H1 (cell line): ENCODE measurements around the gene SLC25A24. TPM values are rescaled to one million over a fixed set of nuclear protein-coding genes. Genes with fewer than 3 reads are reported as not detected.

Experiments
- CTCF ChIA-PET: fragments of 300-600 bp; sonication (Branson Sonifier 250); formaldehyde crosslinking; loops from one replicate; lab custom pipeline; 2021; ENCODE audit not compliant: partially characterized antibody; lab: Charles Lee
- POLR2A ChIA-PET: fragments of 300-600 bp; sonication (Branson Sonifier 250); formaldehyde crosslinking; loops from one replicate; lab custom pipeline; 2021; ENCODE audit warnings: inconsistent platforms; ENCODE audit not compliant: partially characterized antibody; lab: Charles Lee
- DNase-seq, 2 experiments: peaks; one replicate each; pipeline versions ENCODE4 v3.0.0 to v3.0.0-alpha.2; 2010 to 2022; ENCODE audit warnings: low spot score in 2 of 2, low read depth in 1 of 2, mixed read lengths in 1 of 2
- FAIRE-seq: peaks from 2 replicates; lab custom pipeline; 2011; peaks lifted over from hg19 to GRCh38; lab: Jason Lieb, UNC
- H2AFZ ChIP-seq: 2 replicates; pipeline ENCODE4 v1.8.1; 2012; ENCODE audit warnings: low read length, inconsistent platforms
- H2AK5ac ChIP-seq: 2 replicates; pipeline ENCODE4 v1.6.1; 2013; ENCODE audit warnings: low read depth, low read length
- H2BK120ac ChIP-seq: replicated peaks from 2 replicates; pipeline ENCODE3; 2013; ENCODE audit warnings: low read depth, low read length, inconsistent platforms
- H2BK12ac ChIP-seq: 2 replicates; pipeline ENCODE4 v1.6.1; 2013; ENCODE audit warnings: low read depth, low read length
- H2BK15ac ChIP-seq: 2 replicates; pipeline ENCODE4 v1.6.1; 2013; ENCODE audit warnings: low read length
- H2BK20ac ChIP-seq: 2 replicates; pipeline ENCODE4 v1.6.1; 2013; ENCODE audit warnings: low read length
- H2BK5ac ChIP-seq: 2 replicates; pipeline ENCODE4 v1.6.1; 2013; ENCODE audit warnings: low read depth, low read length
- H3K14ac ChIP-seq: 2 replicates; pipeline ENCODE4 v1.6.1; 2013; ENCODE audit warnings: inconsistent platforms; ENCODE audit not compliant: insufficient read length
- H3K18ac ChIP-seq: 2 replicates; pipeline ENCODE4 v1.6.1; 2013; ENCODE audit warnings: low read length; ENCODE audit errors: extremely low read depth
- H3K23ac ChIP-seq: 2 replicates; pipeline ENCODE4 v1.6.1; 2013; ENCODE audit warnings: inconsistent platforms; ENCODE audit not compliant: insufficient read length
- H3K23me2 ChIP-seq: 2 replicates; pipeline ENCODE4 v1.6.1; 2013; ENCODE audit warnings: low read depth, low read length
- H3K27ac ChIP-seq: 2 replicates; pipeline ENCODE4 v1.6.1; 2011; ENCODE audit warnings: low read depth, low read length, inconsistent platforms
- H3K27me3 ChIP-seq, 4 experiments: replicated peaks in 1 of 4; 1 replicate in 1 of 4; 2 replicates in 3 of 4; pipeline versions ENCODE4 v1.6.1 to v1.8.1; 2011 to 2013; ENCODE audit warnings: low read length in 3 of 4, mild to moderate bottlenecking in 3 of 4, inconsistent platforms in 2 of 4, mixed read lengths in 2 of 4, moderate library complexity in 1 of 4; ENCODE audit not compliant: control insufficient read depth in 3 of 4, insufficient read depth in 3 of 4; ENCODE audit errors: extremely low read depth in 1 of 4
- H3K36me3 ChIP-seq, 4 experiments: 2 replicates each; pipeline versions ENCODE4 v1.6.1 to v1.8.1; 2011 to 2013; ENCODE audit warnings: mild to moderate bottlenecking in 4 of 4, low read length in 3 of 4, moderate library complexity in 2 of 4, control low read depth in 1 of 4, inconsistent platforms in 1 of 4; ENCODE audit not compliant: insufficient read depth in 4 of 4, control insufficient read depth in 2 of 4
- H3K4ac ChIP-seq: replicated peaks from 2 replicates; pipeline ENCODE3; 2013; ENCODE audit warnings: low read length, low read depth, mixed read lengths, inconsistent platforms; ENCODE audit not compliant: insufficient read length
- H3K4me1 ChIP-seq, 4 experiments: replicated peaks in 1 of 4; 1 replicate in 1 of 4; 2 replicates in 3 of 4; pipeline versions ENCODE4 v1.6.1 to v1.8.1; 2011 to 2013; ENCODE audit warnings: low read length in 3 of 4, inconsistent platforms in 2 of 4, mixed read lengths in 1 of 4; ENCODE audit not compliant: insufficient read depth in 4 of 4, control insufficient read depth in 3 of 4
- H3K4me2 ChIP-seq, 2 experiments: 2 replicates each; pipeline versions ENCODE4 v1.6.1 to v1.8.1; 2011 to 2013; ENCODE audit warnings: low read depth in 2 of 2, low read length in 2 of 2, control low read depth in 1 of 2, inconsistent platforms in 1 of 2, mild to moderate bottlenecking in 1 of 2; ENCODE audit not compliant: insufficient read depth in 1 of 2
- H3K4me3 ChIP-seq, 4 experiments: fragments of 200-600, 300-600 bp in 1 of 4; sonication (generic), shearing (Covaris generic), sonication (Bioruptor Twin) in 1 of 4; 2 replicates each; pipeline versions ENCODE4 v1.5.1 to v1.8.1; 2011 to 2016; ENCODE audit warnings: low read length in 4 of 4, low read depth in 3 of 4, control low read depth in 2 of 4, inconsistent platforms in 2 of 4, mild to moderate bottlenecking in 2 of 4, mixed read lengths in 1 of 4, moderate library complexity in 1 of 4; ENCODE audit not compliant: insufficient read depth in 2 of 4; ENCODE audit errors: extremely low read depth in 1 of 4
- H3K56ac ChIP-seq: replicated peaks from 2 replicates; pipeline ENCODE3; 2013; ENCODE audit warnings: low read depth, mild to moderate bottlenecking, mixed read lengths, low read length, inconsistent platforms; ENCODE audit not compliant: insufficient read length
- H3K79me1 ChIP-seq: 2 replicates; pipeline ENCODE4 v1.6.1; 2013; ENCODE audit warnings: low read depth, low read length, control low read depth
- H3K79me2 ChIP-seq, 2 experiments: 2 replicates each; pipeline versions ENCODE4 v1.6.1 to v1.8.1; 2012 to 2013; ENCODE audit warnings: low read length in 2 of 2, mild to moderate bottlenecking in 2 of 2, inconsistent platforms in 1 of 2; ENCODE audit not compliant: insufficient read depth in 2 of 2, control insufficient read depth in 1 of 2
- H3K9ac ChIP-seq, 4 experiments: replicated peaks in 1 of 4; 1 replicate in 1 of 4; 2 replicates in 3 of 4; pipeline versions ENCODE4 v1.6.1 to v1.8.1; 2011 to 2013; ENCODE audit warnings: low read depth in 3 of 4, low read length in 3 of 4, control low read depth in 2 of 4, mild to moderate bottlenecking in 2 of 4, moderate library complexity in 2 of 4, inconsistent platforms in 1 of 4; ENCODE audit errors: extremely low read depth in 1 of 4
- H3K9me3 ChIP-seq, 2 experiments: 2 replicates each; pipeline versions ENCODE4 v1.6.1 to v1.8.1; 2012 to 2013; ENCODE audit warnings: mild to moderate bottlenecking in 2 of 2, moderate library complexity in 2 of 2, control low read depth in 1 of 2, inconsistent platforms in 1 of 2, low read depth in 1 of 2, low read length in 1 of 2, mixed read lengths in 1 of 2; ENCODE audit not compliant: insufficient read depth in 2 of 2
- H4K20me1 ChIP-seq, 2 experiments: replicated peaks in 1 of 2; 2 replicates each; pipeline versions ENCODE3 to v1.8.1; 2011 to 2013; ENCODE audit warnings: inconsistent platforms in 2 of 2, low read length in 2 of 2, mild to moderate bottlenecking in 1 of 2; ENCODE audit not compliant: insufficient read depth in 2 of 2, control insufficient read depth in 1 of 2
- H4K5ac ChIP-seq: 2 replicates; pipeline ENCODE4 v1.6.1; 2013; ENCODE audit warnings: low read length, low read depth, mixed read lengths, inconsistent platforms; ENCODE audit not compliant: insufficient read length
- H4K8ac ChIP-seq: 2 replicates; pipeline ENCODE4 v1.8.0; 2013; ENCODE audit warnings: mild to moderate bottlenecking, moderate library complexity, low read length, inconsistent platforms; ENCODE audit not compliant: insufficient read depth; ENCODE audit errors: extremely low read depth
- H4K91ac ChIP-seq: replicated peaks from 2 replicates; pipeline ENCODE3; 2013; ENCODE audit warnings: low read length, mixed read lengths, inconsistent platforms; ENCODE audit not compliant: insufficient read length
- BACH1 ChIP-seq: IDR thresholded peaks from 2 replicates; pipeline ENCODE4 v1.6.1; 2012; ENCODE audit warnings: low read length, improper control_type of control experiment
- CHD1 ChIP-seq: IDR thresholded peaks from 2 replicates; pipeline ENCODE4 v1.6.1; 2012; ENCODE audit warnings: low read depth, low read length, improper control_type of control experiment
- CTBP2 ChIP-seq: IDR thresholded peaks from 2 replicates; pipeline ENCODE4 v1.7.0; 2011; ENCODE audit warnings: borderline replicate concordance, mild to moderate bottlenecking, moderate library complexity, mixed read lengths, low read length; ENCODE audit not compliant: insufficient read depth, insufficient read length
- RAD21 ChIP-seq, 2 experiments: IDR thresholded peaks in 1 of 2; conservative IDR thresholded peaks in 1 of 2; 2 replicates each; pipeline ENCODE4 v1.6.1; 2011; ENCODE audit warnings: low read depth in 2 of 2, low read length in 2 of 2, improper control_type of control experiment in 1 of 2, inconsistent platforms in 1 of 2, mild to moderate bottlenecking in 1 of 2, moderate library complexity in 1 of 2
- SIRT6 ChIP-seq: IDR thresholded peaks from one replicate; pipeline ENCODE4 v1.7.1; 2012; ENCODE audit warnings: low read length, inconsistent platforms
- SUZ12 ChIP-seq: fragments of 200-600 bp; sonication (generic); IDR thresholded peaks from 2 replicates; pipeline ENCODE4 v1.6.1; 2012; ENCODE audit warnings: mild to moderate bottlenecking, inconsistent platforms, low read length, moderate library complexity, mixed read lengths
- USF2 ChIP-seq: IDR thresholded peaks from 2 replicates; pipeline ENCODE4 v1.6.1; 2011; ENCODE audit warnings: low read length, improper control_type of control experiment
- YY1 ChIP-seq: IDR thresholded peaks from 2 replicates; pipeline ENCODE4 v1.6.1; 2011; ENCODE audit warnings: low read depth, mild to moderate bottlenecking, low read length
- WGBS, 2 experiments: shearing (Covaris generic) in 1 of 2; methylation state at CpG; one replicate each; pipeline versions ENCODE4 v1.1.6 to v1.1.7; 2013 to 2015; ENCODE audit warnings: low lambda C conversion rate in 2 of 2, mixed read lengths in 2 of 2, inconsistent platforms in 1 of 2, low coverage in 1 of 2, missing lambda C conversion rate in 1 of 2; ENCODE audit not compliant: insufficient replicate concordance in 2 of 2, insufficient coverage in 1 of 2, insufficient read length in 1 of 2; ENCODE audit errors: extremely low coverage in 1 of 2, missing lambda C conversion rate in 1 of 2; 5-methylcytosine and 5-hydroxymethylcytosine counted together
- polyA plus RNA-seq, 7 experiments: library from polyadenylated mRNA; depleted of rRNA in 3 of 7; stranded (reverse) in 5 of 7; unstranded in 2 of 7; fragments of >200 nt in 5 of 7; fragments of 200-250 nt in 2 of 7; gene quantifications; 1 replicate in 5 of 7; 2 replicates in 1 of 7; 4 replicates in 1 of 7; pipeline versions ENCODE4 v1.2.1 to v1.2.3, GENCODE V29; 2011 to 2013; ENCODE audit warnings: missing spikeins in 2 of 7, mixed read lengths in 2 of 7
- total RNA-seq: library from RNA; stranded (reverse); fragmentation: NEBNext Ultra II Directional; extraction: Animal tissue kit (Norgen Biotek cat#: 25700); gene quantifications from 2 replicates; pipeline ENCODE4 v1.2.1, GENCODE V29; 2021

The SLC25A24 gene
- total and polyA plus RNA-seq, 2 of the 8 experiments (the other 6 are each of a cell fraction or from before 2014, with no cell fraction given), result 13.6 to 40.6 TPM

- POLR2A ChIA-PET, result interaction anchor here (1.7 kb wide), 1 partner anchor 9 kb away, joined by 14 read pairs; the partner anchor contains the start of gene SLC25A24
- Histone ChIP-seq H2AFZ (peak overlapping the region; percentile 78), H3K9me3 (no peaks in the 10 kb centered on the region), H3K4me1 (no peaks in the 10 kb centered on the region; a peak in 1 of 7 replicates), H2AK5ac (no peak overlapping the region), H3K4me3 (no peak overlapping the region), H2BK120ac (no peak overlapping the region), H3K14ac (no peak overlapping the region), H3K27me3 (no peaks in the 10 kb centered on the region), H3K4me2 (no peak overlapping the region), H2BK5ac (peak overlapping the region; percentile 52; the same call in 1 of the 2 replicates), H4K91ac (no peak overlapping the region), H2BK12ac (peak overlapping the region; percentile 33; the same call in 1 of the 2 replicates), H3K18ac (peak overlapping the region; percentile 9; the same call in 1 of the 2 replicates), H4K20me1 (no peaks in the 10 kb centered on the region), H3K4ac (no peak overlapping the region), H2BK15ac (no peak overlapping the region), H3K56ac (no peak overlapping the region), H3K9ac (no peak overlapping the region), H3K79me2 (no peaks in the 10 kb centered on the region), H3K23me2 (no peaks in the 10 kb centered on the region), H3K23ac (no peak overlapping the region), H4K5ac (no peak overlapping the region), H4K8ac (no peak overlapping the region), H3K36me3 (no peaks in the 10 kb centered on the region), H3K79me1 (no peaks in the 10 kb centered on the region), H2BK20ac (no peak overlapping the region), H3K27ac (0 out of 2 replicates have a peak overlapping the region, but pooled peaks have one; percentile 0)
- DNase-seq (no peak), FAIRE-seq (no peak)
- 85% methylated on average over 11 of the region's 11 CpGs; no CpG with 5 or more reads in 1 of the 2 experiments for WGBS, 2 experiments
- CTCF ChIA-PET, result interaction anchor here (1.0 kb wide), 1 partner anchor 302 kb away, joined by 3 read pairs; no protein-coding TSS in a partner anchor
- TF ChIP-seq RAD21 (IDR thresholded peaks at IDR 0.05 in 1 of 2, conservative IDR thresholded peaks at IDR 0.05 in 1 of 2; ENCODE audit: low read depth in 2 of 2, low read length in 2 of 2) (no peak), SIRT6 (no peak), CTBP2 (no peak), BACH1 (no peak), YY1 (0 out of 2 replicates have a peak, but pooled peaks have one; percentile 29), SUZ12 (no peak), CHD1 (no peak), USF2 (no peak)
Measured at GRCh38 chr1:108208724-108209446, 8.7 kb upstream of the SLC25A24 start.
